Mucosa of rectum (tissue), 2 donors: ENCODE data around the gene COL27A1.

Experiments used
- H3K27ac ChIP-seq, 2 donors: one replicate each; pipeline ENCODE4 v1.7.0; 2013; ENCODE audit warnings: inconsistent platforms in 2 of 2, low read depth in 2 of 2, low read length in 2 of 2
- H3K27me3 ChIP-seq, 2 donors: one replicate each; pipeline ENCODE4 v1.7.0; 2013; ENCODE audit warnings: low read length in 2 of 2; ENCODE audit not compliant: control insufficient read depth in 2 of 2, insufficient read depth in 2 of 2
- H3K36me3 ChIP-seq, 2 donors: one replicate each; pipeline ENCODE4 v1.7.0; 2013; ENCODE audit warnings: low read length in 2 of 2; ENCODE audit not compliant: control insufficient read depth in 2 of 2, insufficient read depth in 2 of 2
- H3K4me1 ChIP-seq, 2 donors: one replicate each; pipeline ENCODE4 v1.7.0; 2013; ENCODE audit warnings: low read length in 2 of 2, mild to moderate bottlenecking in 1 of 2; ENCODE audit not compliant: control insufficient read depth in 2 of 2, insufficient read depth in 2 of 2
- H3K4me3 ChIP-seq, 2 donors: one replicate each; pipeline ENCODE4 v1.7.0; 2013; ENCODE audit warnings: low read length in 2 of 2
- H3K9ac ChIP-seq, 2 donors: one replicate each; pipeline ENCODE4 v1.7.0; 2013; ENCODE audit warnings: low read length in 2 of 2, low read depth in 1 of 2, mild to moderate bottlenecking in 1 of 2
- H3K9me3 ChIP-seq, 2 donors: one replicate each; pipeline ENCODE4 v1.7.0; 2013; ENCODE audit warnings: low read length in 2 of 2; ENCODE audit not compliant: control insufficient read depth in 2 of 2
- donor health status: healthy.
- donor health status: Normal muscosa, but diverticular disease.

Gene COL27A1

GRCh38 chr9:114176624-114177291, 21.4 kb downstream of the COL27A1 start:
- Histone ChIP-seq H3K27ac (no peak overlapping the region), H3K9me3 (no peaks in the 10 kb centered on the region), H3K4me1 (peaks cover 6 to 13% of the 10 kb centered on the region in 2 donors), H3K27me3 (no peaks in the 10 kb centered on the region), H3K36me3 (no peaks in the 10 kb centered on the region), H3K9ac (no peak overlapping the region), H3K4me3 (no peak overlapping the region)

GRCh38 chr9:114177423-114178064, 22.2 kb downstream of the COL27A1 start:
- no peaks in the 10 kb centered on the region for H3K36me3 ChIP-seq
- H3K27me3 ChIP-seq: no peaks in the 10 kb centered on the region
- H3K27ac ChIP-seq: no peak overlapping the region
- H3K4me3 ChIP-seq: no peak overlapping the region
- no peaks in the 10 kb centered on the region for H3K9me3 ChIP-seq
- no peak overlapping the region for H3K9ac ChIP-seq
- H3K4me1 ChIP-seq: peaks cover 6 to 13% of the 10 kb centered on the region in 2 donors

GRCh38 chr9:114178076-114178475, 22.7 kb downstream of the COL27A1 start:
- peaks cover 6 to 13% of the 10 kb centered on the region in 2 donors for H3K4me1 ChIP-seq
- H3K9ac ChIP-seq: no peak overlapping the region
- no peaks in the 10 kb centered on the region for H3K9me3 ChIP-seq
- no peaks in the 10 kb centered on the region for H3K36me3 ChIP-seq
- no peak overlapping the region for H3K27ac ChIP-seq
- H3K4me3 ChIP-seq: no peak overlapping the region
- no peaks in the 10 kb centered on the region for H3K27me3 ChIP-seq

- H3K27me3 ChIP-seq: no peaks in the 10 kb centered on the region
- no peaks in the 10 kb centered on the region for H3K9me3 ChIP-seq
- H3K4me3 ChIP-seq: no peak overlapping the region
- no peak overlapping the region for H3K9ac ChIP-seq
- H3K27ac ChIP-seq: no peak overlapping the region
- no peaks in the 10 kb centered on the region for H3K36me3 ChIP-seq
- peaks cover 6 to 13% of the 10 kb centered on the region in 2 donors for H3K4me1 ChIP-seq
Measured at GRCh38 chr9:114178756-114179450, 23.6 kb downstream of the COL27A1 start.

- Histone ChIP-seq H3K27me3 (no peaks in the 10 kb centered on the region), H3K9me3 (no peaks in the 10 kb centered on the region), H3K9ac (no peak overlapping the region), H3K36me3 (no peaks in the 10 kb centered on the region), H3K4me3 (no peak overlapping the region), H3K4me1 (peaks cover 6 to 9% of the 10 kb centered on the region in 2 donors), H3K27ac (no peak overlapping the region)
Measured at GRCh38 chr9:114179516-114179915, 24.2 kb downstream of the COL27A1 start.

- Histone ChIP-seq H3K27ac (peak overlapping the region in 1 of 2 donors; percentile 6), H3K4me1 (peaks cover 0 to 3% of the 10 kb centered on the region in 2 donors), H3K4me3 (no peak overlapping the region)
Measured at GRCh38 chr9:114180696-114181606, 25.6 kb downstream of the COL27A1 start.

GRCh38 chr9:114181607-114182409, 26.5 kb downstream of the COL27A1 start:
- Histone ChIP-seq H3K27me3 (no peaks in the 10 kb centered on the region), H3K4me1 (peaks cover 0 to 3% of the 10 kb centered on the region in 2 donors), H3K36me3 (no peaks in the 10 kb centered on the region), H3K9ac (no peak overlapping the region), H3K9me3 (no peaks in the 10 kb centered on the region), H3K4me3 (no peak overlapping the region), H3K27ac (peak overlapping the region in 1 of 2 donors; percentile 6)

More at GRCh38 chr9:114180696-114181606, 25.6 kb downstream of the COL27A1 start:
- no peaks in the 10 kb centered on the region for H3K9me3 ChIP-seq
- H3K36me3 ChIP-seq: no peaks in the 10 kb centered on the region
- no peaks in the 10 kb centered on the region for H3K27me3 ChIP-seq
- no peak overlapping the region for H3K9ac ChIP-seq

GRCh38 chr9:114183006-114183405, 27.7 kb downstream of the COL27A1 start:
- H3K36me3 ChIP-seq: no peaks in the 10 kb centered on the region
- H3K9ac ChIP-seq: no peak overlapping the region
- no peak overlapping the region for H3K27ac ChIP-seq
- H3K4me1 ChIP-seq: peaks cover 0 to 3% of the 10 kb centered on the region in 2 donors
- H3K9me3 ChIP-seq: no peaks in the 10 kb centered on the region
- no peaks in the 10 kb centered on the region for H3K27me3 ChIP-seq
- H3K4me3 ChIP-seq: no peak overlapping the region

- Histone ChIP-seq H3K36me3 (no peaks in the 10 kb centered on the region), H3K4me1 (peaks cover 0 to 3% of the 10 kb centered on the region in 2 donors), H3K27me3 (no peaks in the 10 kb centered on the region)
Measured at GRCh38 chr9:114184071-114184470, 28.7 kb downstream of the COL27A1 start.

More at GRCh38 chr9:114184071-114184470, 28.7 kb downstream of the COL27A1 start:
- Histone ChIP-seq H3K27ac (no peak overlapping the region), H3K9ac (no peak overlapping the region), H3K4me3 (no peak overlapping the region), H3K9me3 (no peaks in the 10 kb centered on the region)
